NCI-H82 treated with DMSO at 0.1 percent for 48 hours (cell line): ENCODE results near the gene P2RX5.

Experiments used
- DNase-seq: peaks from one replicate; lab custom pipeline; 2025; ENCODE audit not compliant: unreplicated experiment; lab: John Stamatoyannopoulos, UW

P2RX5 gene

GRCh38 chr17:3626831-3627768 lies 68.9 kb downstream of the P2RX5 start:
- no peak for DNase-seq
